K562 (cell line): ENCODE data around the gene SORCS2. TPM values are rescaled to one million over a fixed set of nuclear protein-coding genes. Genes with fewer than 3 reads are reported as not detected.

Source experiments
- ATAC-seq: fragments of 200-7000 bp; cut with Tn5 transposase; 3 replicates; pipeline ENCODE4 v1.9.1; 2020; ENCODE audit warnings: moderate library complexity
- BruUV-seq: library from RNA; stranded (reverse); fragments of 400-500 nt; replicated peaks from 2 replicates; lab custom pipeline; 2021; lab: Mats Ljungman, UMichigan
- CTCF ChIA-PET: fragments of 300-600 bp; formaldehyde crosslinking; extraction: SDS; loops from one replicate; lab custom pipeline; 2021; ENCODE audit warnings: low intra/inter-chr PET ratio; lab: Yijun Ruan, JAX
- POLR2A ChIA-PET: fragments of 300-600, 350-650 bp; sonication (Branson Sonifier 250); formaldehyde crosslinking; extraction: SDS; loops from one replicate; lab custom pipeline; 2021; ENCODE audit warnings: antibody characterized with exemption, inconsistent platforms; lab: Yijun Ruan, JAX
- DNase-seq, 4 experiments: peaks; one replicate each; pipeline versions ENCODE4 v3.0.0 to v3.0.0-alpha.2; 2011 to 2018; ENCODE audit warnings: low spot score in 3 of 4, mixed read lengths in 3 of 4; ENCODE audit errors: extremely low read depth in 1 of 4
- FAIRE-seq: peaks from 2 replicates; lab custom pipeline; 2011; peaks lifted over from hg19 to GRCh38; lab: Jason Lieb, UNC
- H2AFZ ChIP-seq: 2 replicates; pipeline ENCODE4 v1.6.0; 2011; ENCODE audit warnings: low read depth, low read length, control low read depth, inconsistent platforms
- H3K27ac ChIP-seq: fragments of 200-600 bp; 3 replicates; pipeline ENCODE4 v1.8.0; 2011; ENCODE audit warnings: low read depth, mild to moderate bottlenecking, control low read depth, inconsistent platforms, low read length, moderate library complexity, mixed read lengths; ENCODE audit errors: extremely low read depth
- H3K27me3 ChIP-seq, 2 experiments: fragments of 300-600 bp in 1 of 2; 2 replicates in 1 of 2; 3 replicates in 1 of 2; pipeline versions ENCODE4 v1.6.0 to v1.8.0; 2011; ENCODE audit warnings: inconsistent platforms in 2 of 2, low read length in 2 of 2, mild to moderate bottlenecking in 1 of 2, mixed read lengths in 1 of 2, moderate library complexity in 1 of 2; ENCODE audit not compliant: control insufficient read depth in 2 of 2, insufficient read depth in 2 of 2
- H3K36me3 ChIP-seq: fragments of 300-600 bp; 3 replicates; pipeline ENCODE4 v1.8.0; 2011; ENCODE audit warnings: mild to moderate bottlenecking, low read length, inconsistent platforms; ENCODE audit not compliant: control insufficient read depth, insufficient read depth
- H3K4me1 ChIP-seq, 2 experiments: fragments of 200-600 bp in 1 of 2; replicated peaks in 1 of 2; 2 replicates in 1 of 2; 3 replicates in 1 of 2; pipeline versions ENCODE4 v1.5.1 to v1.8.0; 2011; ENCODE audit warnings: inconsistent platforms in 2 of 2, low read length in 2 of 2, mild to moderate bottlenecking in 1 of 2, mixed read lengths in 1 of 2, moderate library complexity in 1 of 2; ENCODE audit not compliant: control insufficient read depth in 2 of 2, insufficient read depth in 2 of 2
- H3K4me2 ChIP-seq: 2 replicates; pipeline ENCODE4 v1.6.1; 2011; ENCODE audit warnings: low read length, control low read depth, inconsistent platforms, mixed read lengths; ENCODE audit not compliant: insufficient read depth
- H3K4me3 ChIP-seq: fragments of 200-600 bp; sonication (generic), shearing (Covaris generic); 2 replicates; pipeline ENCODE4 v1.5.1; 2016; ENCODE audit warnings: control low read depth, inconsistent platforms
- H3K79me2 ChIP-seq: fragments of 200-600 bp; 3 replicates; pipeline ENCODE4 v1.8.0; 2011; ENCODE audit warnings: low read length, inconsistent platforms; ENCODE audit not compliant: control insufficient read depth, insufficient read depth
- H3K9ac ChIP-seq, 2 experiments: 2 replicates each; pipeline versions ENCODE4 v1.6.0 to v1.6.1; 2011; ENCODE audit warnings: low read depth in 2 of 2, low read length in 2 of 2, control low read depth in 1 of 2, inconsistent platforms in 1 of 2, mild to moderate bottlenecking in 1 of 2, mixed read lengths in 1 of 2; ENCODE audit not compliant: insufficient read depth in 1 of 2
- H3K9me1 ChIP-seq: one replicate; pipeline ENCODE4 v1.6.0; 2011; ENCODE audit warnings: inconsistent platforms, mild to moderate bottlenecking, low read length, moderate library complexity; ENCODE audit not compliant: control insufficient read depth, insufficient read depth
- H3K9me3 ChIP-seq: replicated peaks from 2 replicates; pipeline ENCODE4 v1.5.1; 2011; ENCODE audit warnings: low read depth, low read length, inconsistent platforms; ENCODE audit not compliant: control insufficient read depth, insufficient read depth
- H4K20me1 ChIP-seq: replicated peaks from 2 replicates; pipeline ENCODE4 v1.6.1; 2011; ENCODE audit warnings: low read length, inconsistent platforms, mixed read lengths; ENCODE audit not compliant: control insufficient read depth, insufficient read depth
- ARID1B ChIP-seq: fragments of 450-650 bp; IDR thresholded peaks from 2 replicates; pipeline ENCODE4 v1.6.1; 2016; ENCODE audit warnings: antibody characterized with exemption, mild to moderate bottlenecking, inconsistent platforms
- CCAR2 ChIP-seq: fragments of 200-400 bp; formaldehyde crosslinking; IDR thresholded peaks from 2 replicates; pipeline ENCODE4 v1.6.1; 2017; ENCODE audit warnings: mild to moderate bottlenecking, low read depth, low read length
- DMBX1 ChIP-seq: fragments of 250-450 bp; sonication (Bioruptor Pico); IDR thresholded peaks from 2 replicates; pipeline ENCODE4 v1.8.0; 2022; ENCODE audit warnings: inconsistent platforms, mild to moderate bottlenecking, moderate library complexity, borderline replicate concordance
- HMBOX1 ChIP-seq: sonication (generic); IDR thresholded peaks from 2 replicates; pipeline ENCODE4 v1.6.1; 2016
- SRSF3 ChIP-seq: fragments of 200-400 bp; formaldehyde crosslinking; IDR thresholded peaks from 2 replicates; pipeline ENCODE4 v1.6.1; 2016; ENCODE audit warnings: mild to moderate bottlenecking, low read length, moderate library complexity; ENCODE audit not compliant: insufficient read depth
- WGBS: fragments of 100-300 bp; shearing (Covaris generic); methylation state at CpG from one replicate; pipeline ENCODE4 v1.1.6; 2016; ENCODE audit warnings: low coverage, mixed read lengths; ENCODE audit not compliant: insufficient coverage; ENCODE audit errors: missing lambda C conversion rate; 5-methylcytosine and 5-hydroxymethylcytosine counted together
- in situ Hi-C: fragments of 300-500 bp; cut with MboI; formaldehyde crosslinking; loops from 4 replicates; pipeline ENCODE4 v1.15.0; 2018; ENCODE audit warnings: inconsistent platforms, mixed read lengths
- intact Hi-C: fragments of 100-400 bp; cut with micrococcal nuclease; formaldehyde crosslinking; loops from 2 replicates; pipeline ENCODE4 v1.14.2; 2022
- polyA plus RNA-seq, 8 experiments: library from polyadenylated mRNA; depleted of rRNA in 4 of 8; stranded (reverse) in 5 of 8; unstranded in 3 of 8; fragments of >200 nt; fragmentation: Nextera tagmentation in 2 of 8; fragmentation: Illumina TruSeq in 1 of 8; extraction: Ambion mirVana in 2 of 8; extraction: Trizol in 1 of 8; gene quantifications; 2 replicates each; pipeline versions ENCODE4 v1.2.1 to v1.2.3, GENCODE V29; 2011 to 2014; ENCODE audit warnings: inconsistent platforms in 1 of 8, missing spikeins in 1 of 8
- total RNA-seq, 7 experiments: library from RNA; depleted of rRNA in 6 of 7; stranded (reverse); fragments of >200 nt in 6 of 7; fragmentation: Illumina TruSeq in 2 of 7; extraction: Trizol in 2 of 7; gene quantifications; 2 replicates each; pipeline versions ENCODE4 v1.2.1 to v1.2.3, GENCODE V29; 2011 to 2021; ENCODE audit warnings: low replicate concordance in 1 of 7

Gene SORCS2
- total and polyA plus RNA-seq, 9 of the 15 experiments (the other 6 are each of a cell fraction or from before 2014, with no cell fraction given): not detected

GRCh38 chr4:7722766-7723387 lies 530.5 kb downstream of the SORCS2 start:
- H3K27me3 ChIP-seq: peaks cover 18 to 32% of the 10 kb centered on the region in 2 experiments
- in situ Hi-C loops: no loop called here
- FAIRE-seq: no peak
- ATAC-seq: no peak
- no peaks in the 10 kb centered on the region for H3K9me3 ChIP-seq
- peaks cover 7% of the 10 kb centered on the region; the same call in 1 of the 2 replicates for H4K20me1 ChIP-seq
- H3K27ac ChIP-seq: no peak overlapping the region
- H3K4me2 ChIP-seq: no peak overlapping the region
- ChIA-PET POLR2A (no interaction called here), CTCF (no interaction called here)
- H3K36me3 ChIP-seq: no peaks in the 10 kb centered on the region
- H2AFZ ChIP-seq: no peak overlapping the region
- no peak for TF ChIP-seq CCAR2
- no peak for TF ChIP-seq ARID1B
- no peak for TF ChIP-seq HMBOX1
- TF ChIP-seq DMBX1 (CRISPR knock-in tag): no peak
- TF ChIP-seq SRSF3: no peak
- DNase-seq: no peak
- peaks cover 0 to 12% of the 10 kb centered on the region in 2 experiments; a peak in 1 of 5 replicates for H3K4me1 ChIP-seq
- WGBS: under 1% methylated on average over 22 of the region's 22 CpGs
- intact Hi-C loops: loop anchor here (5.0 kb wide), 1 partner anchor 79 kb away; no protein-coding TSS in a partner anchor
- H3K4me3 ChIP-seq: no peak overlapping the region
- H3K9me1 ChIP-seq: peaks cover 2% of the 10 kb centered on the region
- no peak overlapping the region for H3K9ac ChIP-seq
- no TSS peak for BruUV-seq
- no peaks in the 10 kb centered on the region for H3K79me2 ChIP-seq
